Stimulated activated naive CD8-positive, alpha-beta T cell treated with anti-CD3 and anti-CD28 coated beads, Interleukin-15, amount 100 ng/mL, for 72 hours (primary cell): ENCODE results near the gene KRT73.

Experiments used
- ATAC-seq: fragments of 150-1000 bp; cut with Tn5 transposase; 2 replicates; pipeline ENCODE4 v1.10.0; 2021; ENCODE audit warnings: mild to moderate bottlenecking, moderate library complexity
- DNase-seq, 2 donors: peaks; one replicate each; pipeline ENCODE4 v3.0.0; 2021 to 2022
- H3K27ac Mint-ChIP-seq, 2 donors: one replicate each; pipeline ENCODE4 v1.8.0; 2022; ENCODE audit warnings: mild to moderate bottlenecking in 2 of 2, mixed read lengths in 2 of 2, moderate library complexity in 2 of 2
- H3K27me3 Mint-ChIP-seq: one replicate; pipeline ENCODE4 v1.8.0; 2022; ENCODE audit warnings: mixed read lengths
- H3K4me1 Mint-ChIP-seq: one replicate; pipeline ENCODE4 v1.8.0; 2022; ENCODE audit warnings: mild to moderate bottlenecking, mixed read lengths
- H3K4me3 Mint-ChIP-seq, 2 donors: one replicate each; pipeline ENCODE4 v1.8.0; 2022; ENCODE audit warnings: mild to moderate bottlenecking in 2 of 2, mixed read lengths in 2 of 2, moderate library complexity in 1 of 2
- H3K9me3 Mint-ChIP-seq, 2 donors: one replicate each; pipeline ENCODE4 v1.8.0; 2022; ENCODE audit warnings: mixed read lengths in 2 of 2

KRT73 gene

GRCh38 chr12:52618216-52618615, at the start of gene KRT73:
TSS of gene KRT73 (minus strand) at chr12:52618559. CDS start at chr12:52618524, 35 bp downstream.
- Mint-ChIP-seq H3K27ac (peak within 1 kb of the TSS in 1 of 2 donors; percentile 2), H3K4me1 (peaks cover 55% of the 10 kb centered on the region), H3K4me3 (no peak within 1 kb of the TSS), H3K9me3 (no peaks in the 10 kb centered on the region), H3K27me3 (no peaks in the 10 kb centered on the region)
- no peak for ATAC-seq
- no peak for DNase-seq

- ATAC-seq (no peak), DNase-seq (no peak)
- Mint-ChIP-seq H3K9me3 (no peaks in the 10 kb centered on the region), H3K27ac (no peak overlapping the region), H3K27me3 (no peaks in the 10 kb centered on the region), H3K4me3 (no peak overlapping the region), H3K4me1 (no peaks in the 10 kb centered on the region)
These were observed 49.6 kb upstream of the KRT73 start for GRCh38 chr12:52667931-52668330.

GRCh38 chr12:52667509-52667908, 49.1 kb upstream of the KRT73 start:
- no peak for ATAC-seq
- no peaks in the 10 kb centered on the region for H3K9me3 Mint-ChIP-seq
- DNase-seq = no peak
- H3K27ac Mint-ChIP-seq = no peak overlapping the region
- H3K4me1 Mint-ChIP-seq = no peaks in the 10 kb centered on the region
- H3K4me3 Mint-ChIP-seq = no peak overlapping the region
- H3K27me3 Mint-ChIP-seq = no peaks in the 10 kb centered on the region

- no peak for DNase-seq
- Mint-ChIP-seq H3K4me1 (no peaks in the 10 kb centered on the region), H3K27ac (no peak overlapping the region), H3K27me3 (no peaks in the 10 kb centered on the region), H3K9me3 (no peaks in the 10 kb centered on the region), H3K4me3 (no peak overlapping the region)
- no peak for ATAC-seq
These were observed 48.1 kb upstream of the KRT73 start for GRCh38 chr12:52666471-52666870.

GRCh38 chr12:52663420-52663819, 45.1 kb upstream of the KRT73 start:
- H3K27me3 Mint-ChIP-seq = no peaks in the 10 kb centered on the region
- ATAC-seq (no peak), DNase-seq (no peak)
- H3K9me3 Mint-ChIP-seq = no peaks in the 10 kb centered on the region
- no peak overlapping the region for H3K4me3 Mint-ChIP-seq
- no peaks in the 10 kb centered on the region for H3K4me1 Mint-ChIP-seq
- no peak overlapping the region for H3K27ac Mint-ChIP-seq

- no peaks in the 10 kb centered on the region for H3K27me3 Mint-ChIP-seq
- no peak overlapping the region for H3K27ac Mint-ChIP-seq
- no peaks in the 10 kb centered on the region for H3K4me1 Mint-ChIP-seq
- H3K9me3 Mint-ChIP-seq = no peaks in the 10 kb centered on the region
- DNase-seq = no peak
- H3K4me3 Mint-ChIP-seq = no peak overlapping the region
- ATAC-seq = no peak
These were observed 44.5 kb upstream of the KRT73 start for GRCh38 chr12:52662918-52663229.

- no peak for DNase-seq
- no peak overlapping the region for H3K27ac Mint-ChIP-seq
- no peaks in the 10 kb centered on the region for H3K4me1 Mint-ChIP-seq
- H3K9me3 Mint-ChIP-seq = no peaks in the 10 kb centered on the region
- no peaks in the 10 kb centered on the region for H3K27me3 Mint-ChIP-seq
- no peak for ATAC-seq
- H3K4me3 Mint-ChIP-seq = no peak overlapping the region
These were observed 43.9 kb upstream of the KRT73 start for GRCh38 chr12:52662093-52662917.

- no peak overlapping the region for H3K27ac Mint-ChIP-seq
- H3K9me3 Mint-ChIP-seq = no peaks in the 10 kb centered on the region
- DNase-seq (no peak), ATAC-seq (no peak)
- no peaks in the 10 kb centered on the region for H3K4me1 Mint-ChIP-seq
- no peaks in the 10 kb centered on the region for H3K27me3 Mint-ChIP-seq
- H3K4me3 Mint-ChIP-seq = no peak overlapping the region
These were observed 43.3 kb upstream of the KRT73 start for GRCh38 chr12:52661668-52662067.

- Mint-ChIP-seq H3K9me3 (no peaks in the 10 kb centered on the region), H3K27ac (no peak overlapping the region), H3K4me1 (no peaks in the 10 kb centered on the region), H3K27me3 (no peaks in the 10 kb centered on the region), H3K4me3 (no peak overlapping the region)
- ATAC-seq (no peak), DNase-seq (no peak)
These were observed 42.7 kb upstream of the KRT73 start for GRCh38 chr12:52660934-52661499.

GRCh38 chr12:52659951-52660350, 41.6 kb upstream of the KRT73 start:
- ATAC-seq (no peak), DNase-seq (no peak)
- no peak overlapping the region for H3K4me3 Mint-ChIP-seq
- H3K27me3 Mint-ChIP-seq = no peaks in the 10 kb centered on the region
- no peaks in the 10 kb centered on the region for H3K9me3 Mint-ChIP-seq
- H3K27ac Mint-ChIP-seq = no peak overlapping the region
- no peaks in the 10 kb centered on the region for H3K4me1 Mint-ChIP-seq

- Mint-ChIP-seq H3K27ac (no peak overlapping the region), H3K4me3 (no peak overlapping the region), H3K27me3 (no peaks in the 10 kb centered on the region), H3K9me3 (no peaks in the 10 kb centered on the region), H3K4me1 (no peaks in the 10 kb centered on the region)
- DNase-seq (no peak), ATAC-seq (no peak)
These were observed 41.0 kb upstream of the KRT73 start for GRCh38 chr12:52659395-52659794.

- no peak for ATAC-seq
- no peak for DNase-seq
- Mint-ChIP-seq H3K4me1 (no peaks in the 10 kb centered on the region), H3K9me3 (no peaks in the 10 kb centered on the region), H3K27ac (peak overlapping the region in 1 of 2 donors; percentile 43), H3K4me3 (no peak overlapping the region), H3K27me3 (no peaks in the 10 kb centered on the region)
These were observed 39.8 kb upstream of the KRT73 start for GRCh38 chr12:52658196-52658595.

GRCh38 chr12:52657250-52657902, 39.0 kb upstream of the KRT73 start:
- no peak for DNase-seq
- no peak overlapping the region for H3K27ac Mint-ChIP-seq
- no peak for ATAC-seq
- H3K4me3 Mint-ChIP-seq = no peak overlapping the region
- no peaks in the 10 kb centered on the region for H3K27me3 Mint-ChIP-seq
- no peaks in the 10 kb centered on the region for H3K9me3 Mint-ChIP-seq
- H3K4me1 Mint-ChIP-seq = no peaks in the 10 kb centered on the region

GRCh38 chr12:52656616-52657015, 38.3 kb upstream of the KRT73 start:
- Mint-ChIP-seq H3K4me1 (no peaks in the 10 kb centered on the region), H3K27ac (no peak overlapping the region), H3K4me3 (no peak overlapping the region), H3K9me3 (no peaks in the 10 kb centered on the region), H3K27me3 (no peaks in the 10 kb centered on the region)
- DNase-seq (no peak), ATAC-seq (no peak)

GRCh38 chr12:52655720-52656124, 37.4 kb upstream of the KRT73 start:
- ATAC-seq (no peak), DNase-seq (no peak)
- Mint-ChIP-seq H3K27ac (no peak overlapping the region), H3K27me3 (no peaks in the 10 kb centered on the region), H3K4me3 (no peak overlapping the region), H3K9me3 (no peaks in the 10 kb centered on the region), H3K4me1 (no peaks in the 10 kb centered on the region)

- Mint-ChIP-seq H3K4me3 (no peak overlapping the region), H3K4me1 (peaks cover 2% of the 10 kb centered on the region), H3K27ac (no peak overlapping the region), H3K27me3 (no peaks in the 10 kb centered on the region), H3K9me3 (no peaks in the 10 kb centered on the region)
- ATAC-seq = no peak
- no peak for DNase-seq
These were observed 36.9 kb upstream of the KRT73 start for GRCh38 chr12:52655251-52655650.
